Measurements from ENCODE around the gene AQP3.
"Not testable (repeated sequence)": the region's sequence is repeated elsewhere in the genome, so short reads cannot be mapped to it uniquely, and the experiment has no call there.

The AQP3 gene

DNA sequence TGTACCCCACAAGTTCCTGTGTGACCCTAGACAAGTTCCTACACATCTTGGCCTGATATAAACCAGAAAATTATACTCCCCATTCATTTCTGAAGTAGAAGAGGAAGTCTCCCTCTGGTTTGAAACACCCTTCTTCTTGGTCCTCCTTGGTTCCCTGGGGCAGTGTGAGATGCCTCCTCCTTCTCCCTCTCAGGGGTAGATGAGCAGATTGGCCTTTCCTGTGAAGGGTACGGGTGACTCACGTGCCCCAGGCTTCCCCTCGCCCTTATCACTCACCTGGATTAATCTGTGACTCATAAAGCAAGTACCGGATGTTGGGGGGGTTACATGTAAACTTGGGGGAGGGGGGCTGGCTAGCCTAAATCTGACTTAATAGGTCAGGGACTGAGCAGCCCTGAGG is 11.1 kb upstream of the AQP3 start:
- peaks cover 20% of the 10 kb centered on the region for H3K36me3 ChIP-seq (ENCODE audit: insufficient read depth, low read length)
- no peak overlapping the region for H2AFZ ChIP-seq (ENCODE audit: low read depth, low read length)
- no peak overlapping the region for H3K4me3 ChIP-seq (ENCODE audit: low read length)
- no peaks in the 10 kb centered on the region for H3K4me1 ChIP-seq (ENCODE audit: insufficient read depth, low read length)
- no peaks in the 10 kb centered on the region for H3K27me3 ChIP-seq (ENCODE audit: insufficient read depth, low read length)
- H3K9me3 ChIP-seq (ENCODE audit: low read length) = no peaks in the 10 kb centered on the region

- Histone ChIP-seq H3K4me3 (ENCODE audit: low read length) (no peak overlapping the region), H3K4me1 (ENCODE audit: insufficient read depth, low read length) (peaks cover 3% of the 10 kb centered on the region), H3K36me3 (ENCODE audit: insufficient read depth, low read length) (no peaks in the 10 kb centered on the region), H3K27me3 (ENCODE audit: insufficient read depth, low read length) (no peaks in the 10 kb centered on the region), H3K9me3 (ENCODE audit: low read length) (no peaks in the 10 kb centered on the region), H2AFZ (ENCODE audit: low read depth, low read length) (no peak overlapping the region)
These were observed 8.6 kb upstream of the AQP3 start for GRCh38 chr9:33455945-33456344.

DNA sequence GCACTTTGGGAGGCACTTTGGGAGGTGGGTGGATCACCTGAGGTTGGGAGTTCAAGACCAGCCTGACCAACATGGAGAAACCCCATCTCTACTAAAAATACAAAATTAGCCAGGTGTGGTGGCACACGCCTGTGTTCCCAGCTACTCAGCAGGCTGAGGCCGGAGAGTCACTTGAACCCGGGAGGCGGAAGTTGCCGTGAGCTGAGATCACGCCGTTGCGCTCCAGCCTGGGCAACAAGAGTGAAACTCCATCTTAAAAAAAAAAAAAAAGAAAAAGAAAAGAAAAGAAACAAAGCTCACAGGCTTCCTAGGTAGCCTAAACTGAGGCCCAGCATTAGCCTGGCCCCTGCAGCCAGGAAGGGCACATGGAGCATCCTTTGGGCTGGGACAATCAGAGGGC is 8.1 kb upstream of the AQP3 start:
- not testable (repeated sequence) for H3K27me3 ChIP-seq (ENCODE audit: insufficient read depth, low read length); H2AFZ ChIP-seq (ENCODE audit: low read depth, low read length); H3K4me1 ChIP-seq (ENCODE audit: insufficient read depth, low read length); H3K36me3 ChIP-seq (ENCODE audit: insufficient read depth, low read length); H3K4me3 ChIP-seq (ENCODE audit: low read length); H3K9me3 ChIP-seq (ENCODE audit: low read length)

- not testable (repeated sequence) for H3K27me3 ChIP-seq (ENCODE audit: insufficient read depth, low read length)
These were observed 7.3 kb upstream of the AQP3 start for GRCh38 chr9:33454661-33455026.

GRCh38 chr9:33453999-33454660 is 6.7 kb upstream of the AQP3 start:
- H3K36me3 ChIP-seq (ENCODE audit: insufficient read depth, low read length) = no peaks in the 10 kb centered on the region
- H3K4me1 ChIP-seq (ENCODE audit: insufficient read depth, low read length) = peaks cover 3% of the 10 kb centered on the region
- no peak overlapping the region for H2AFZ ChIP-seq (ENCODE audit: low read depth, low read length)
- H3K27me3 ChIP-seq (ENCODE audit: insufficient read depth, low read length) = no peaks in the 10 kb centered on the region
- no peaks in the 10 kb centered on the region for H3K9me3 ChIP-seq (ENCODE audit: low read length)
- no peak overlapping the region for H3K4me3 ChIP-seq (ENCODE audit: low read length)

More at GRCh38 chr9:33454661-33455026, 7.3 kb upstream of the AQP3 start:
- H3K36me3 ChIP-seq (ENCODE audit: insufficient read depth, low read length); H3K9me3 ChIP-seq (ENCODE audit: low read length); H2AFZ ChIP-seq (ENCODE audit: low read depth, low read length); H3K4me1 ChIP-seq (ENCODE audit: insufficient read depth, low read length); H3K4me3 ChIP-seq (ENCODE audit: low read length): not testable (repeated sequence)

- Histone ChIP-seq H3K27me3 (ENCODE audit: insufficient read depth, low read length) (no peaks in the 10 kb centered on the region), H3K9me3 (ENCODE audit: low read length) (no peaks in the 10 kb centered on the region), H3K36me3 (ENCODE audit: insufficient read depth, low read length) (no peaks in the 10 kb centered on the region), H2AFZ (ENCODE audit: low read depth, low read length) (no peak overlapping the region), H3K4me3 (ENCODE audit: low read length) (no peak overlapping the region), H3K4me1 (ENCODE audit: insufficient read depth, low read length) (peaks cover 3% of the 10 kb centered on the region)
These were observed 6.0 kb upstream of the AQP3 start for GRCh38 chr9:33453286-33453860.

DNA sequence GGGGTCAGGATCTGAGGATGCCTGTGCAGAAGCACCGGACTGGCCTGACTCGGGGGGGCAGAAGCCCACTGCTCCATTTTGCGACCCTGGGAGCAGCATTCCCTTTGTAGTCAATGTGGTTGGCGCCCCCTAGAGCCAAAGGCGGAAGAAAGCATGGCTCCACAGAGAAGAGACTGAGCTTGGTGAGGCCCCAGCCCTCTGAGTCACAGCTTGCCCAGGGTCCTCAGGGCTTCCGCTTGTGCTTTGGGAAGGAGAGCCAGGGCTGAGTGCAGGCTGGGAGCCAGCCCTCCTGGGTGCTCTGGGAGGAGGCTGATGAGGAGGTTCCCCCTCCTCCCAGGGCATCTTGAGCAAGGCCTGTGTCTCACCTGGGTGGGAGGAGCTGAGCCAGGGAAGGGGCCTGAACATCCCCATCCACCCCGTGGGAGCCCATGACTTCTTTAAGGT is 5.5 kb upstream of the AQP3 start:
- Histone ChIP-seq H3K4me1 (ENCODE audit: insufficient read depth, low read length) (peaks cover 5% of the 10 kb centered on the region), H3K4me3 (ENCODE audit: low read length) (no peak overlapping the region), H2AFZ (ENCODE audit: low read depth, low read length) (no peak overlapping the region), H3K27me3 (ENCODE audit: insufficient read depth, low read length) (peaks cover 3% of the 10 kb centered on the region), H3K9me3 (ENCODE audit: low read length) (no peaks in the 10 kb centered on the region), H3K36me3 (ENCODE audit: insufficient read depth, low read length) (no peaks in the 10 kb centered on the region)

DNA sequence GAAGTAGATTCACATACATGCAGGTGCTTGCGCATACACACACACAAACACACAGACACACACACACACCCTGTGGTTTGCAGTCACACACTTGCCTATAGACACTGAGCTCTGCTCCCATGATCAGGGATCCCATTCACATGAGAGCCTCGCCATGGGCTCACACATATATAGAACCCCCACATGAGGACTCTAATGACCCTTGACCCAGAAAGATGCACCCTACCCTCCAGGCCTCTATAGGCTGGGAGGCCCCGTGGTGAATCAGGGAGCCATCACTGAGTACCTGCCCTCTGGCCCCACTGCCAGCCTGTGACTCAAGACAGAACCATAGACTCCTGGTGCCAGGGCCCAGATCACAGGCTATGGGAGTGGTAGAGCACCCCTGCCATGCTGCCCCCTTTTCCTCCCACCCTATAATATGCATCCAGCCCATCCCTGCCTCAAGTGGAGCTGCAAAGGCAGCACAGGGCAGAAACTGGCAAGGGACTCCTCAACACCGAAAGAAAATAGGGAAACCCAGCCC is 3.3 kb upstream of the AQP3 start:
- peaks cover 14% of the 10 kb centered on the region for H3K27me3 ChIP-seq (ENCODE audit: insufficient read depth, low read length)

GRCh38 chr9:33449715-33450114 is 2.3 kb upstream of the AQP3 start:
- no peaks in the 10 kb centered on the region for H3K9me3 ChIP-seq (ENCODE audit: low read length)
- H3K36me3 ChIP-seq (ENCODE audit: insufficient read depth, low read length) = no peaks in the 10 kb centered on the region

More for the DNA sequence above, 3.3 kb upstream of the AQP3 start:
- H3K4me1 ChIP-seq (ENCODE audit: insufficient read depth, low read length) = peaks cover 17% of the 10 kb centered on the region
- H3K9me3 ChIP-seq (ENCODE audit: low read length) = no peaks in the 10 kb centered on the region
- no peak overlapping the region for H3K4me3 ChIP-seq (ENCODE audit: low read length)
- H2AFZ ChIP-seq (ENCODE audit: low read depth, low read length) = no peak overlapping the region
- no peaks in the 10 kb centered on the region for H3K36me3 ChIP-seq (ENCODE audit: insufficient read depth, low read length)

DNA sequence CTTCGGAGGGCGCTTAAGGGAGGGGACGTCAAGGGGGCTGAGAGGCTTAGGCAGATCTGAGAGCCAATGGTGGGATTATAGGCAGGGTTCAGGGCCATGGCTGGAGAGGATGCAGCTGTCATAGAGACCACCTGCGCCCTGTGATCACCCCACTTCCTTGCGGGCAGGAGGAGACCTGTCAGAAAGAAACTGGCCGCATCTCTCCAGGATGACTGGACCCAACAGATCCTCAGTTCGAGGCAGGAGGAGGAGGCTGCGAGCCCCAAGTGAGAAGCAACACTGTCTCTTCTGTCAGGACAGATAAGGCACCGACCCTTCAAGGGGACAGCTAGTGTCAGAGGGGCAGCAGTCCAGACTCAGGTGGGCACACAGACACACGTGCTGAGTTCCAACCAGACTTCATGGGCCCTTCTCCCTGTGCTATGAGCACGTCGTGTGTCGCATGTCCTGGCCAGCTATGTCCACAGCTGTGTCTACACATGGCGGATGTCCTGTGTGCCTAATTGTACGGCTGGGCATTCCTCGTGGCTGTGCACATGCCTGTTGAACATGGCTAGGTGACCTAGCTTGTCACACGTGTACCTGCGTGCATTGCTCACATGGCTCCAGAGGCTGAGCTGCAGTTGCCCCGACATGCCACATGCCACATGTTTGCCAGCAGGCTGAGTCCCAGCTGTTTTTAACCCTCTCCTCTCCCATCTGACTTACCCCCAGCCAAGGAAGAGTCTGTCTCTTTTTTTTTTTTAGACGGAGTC is 583 bp upstream of the AQP3 start:
- no peaks in the 10 kb centered on the region for H3K36me3 ChIP-seq (ENCODE audit: insufficient read depth, low read length)
- H3K4me3 ChIP-seq (ENCODE audit: low read length) = peak overlapping the region; percentile 28
- peaks cover 28% of the 10 kb centered on the region for H3K27me3 ChIP-seq (ENCODE audit: insufficient read depth, low read length)
- H3K9me3 ChIP-seq (ENCODE audit: low read length) = no peaks in the 10 kb centered on the region
- peak overlapping the region; percentile 41 for H2AFZ ChIP-seq (ENCODE audit: low read depth, low read length)
- peaks cover 16% of the 10 kb centered on the region for H3K4me1 ChIP-seq (ENCODE audit: insufficient read depth, low read length)

More at GRCh38 chr9:33449715-33450114, 2.3 kb upstream of the AQP3 start:
- no peak overlapping the region for H3K4me3 ChIP-seq (ENCODE audit: low read length)
- peaks cover 22% of the 10 kb centered on the region for H3K27me3 ChIP-seq (ENCODE audit: insufficient read depth, low read length)
- H2AFZ ChIP-seq (ENCODE audit: low read depth, low read length) = no peak overlapping the region
- H3K4me1 ChIP-seq (ENCODE audit: insufficient read depth, low read length) = peaks cover 17% of the 10 kb centered on the region

- peak overlapping the region; percentile 41 for H2AFZ ChIP-seq (ENCODE audit: low read depth, low read length)
- H3K27me3 ChIP-seq (ENCODE audit: insufficient read depth, low read length) = peaks cover 28% of the 10 kb centered on the region
- H3K4me3 ChIP-seq (ENCODE audit: low read length) = peak overlapping the region; percentile 36
- H3K36me3 ChIP-seq (ENCODE audit: insufficient read depth, low read length) = no peaks in the 10 kb centered on the region
- H3K9me3 ChIP-seq (ENCODE audit: low read length) = no peaks in the 10 kb centered on the region
- H3K4me1 ChIP-seq (ENCODE audit: insufficient read depth, low read length) = peaks cover 14% of the 10 kb centered on the region
These were observed 1.0 kb downstream of the AQP3 start for GRCh38 chr9:33446240-33446945.

DNA sequence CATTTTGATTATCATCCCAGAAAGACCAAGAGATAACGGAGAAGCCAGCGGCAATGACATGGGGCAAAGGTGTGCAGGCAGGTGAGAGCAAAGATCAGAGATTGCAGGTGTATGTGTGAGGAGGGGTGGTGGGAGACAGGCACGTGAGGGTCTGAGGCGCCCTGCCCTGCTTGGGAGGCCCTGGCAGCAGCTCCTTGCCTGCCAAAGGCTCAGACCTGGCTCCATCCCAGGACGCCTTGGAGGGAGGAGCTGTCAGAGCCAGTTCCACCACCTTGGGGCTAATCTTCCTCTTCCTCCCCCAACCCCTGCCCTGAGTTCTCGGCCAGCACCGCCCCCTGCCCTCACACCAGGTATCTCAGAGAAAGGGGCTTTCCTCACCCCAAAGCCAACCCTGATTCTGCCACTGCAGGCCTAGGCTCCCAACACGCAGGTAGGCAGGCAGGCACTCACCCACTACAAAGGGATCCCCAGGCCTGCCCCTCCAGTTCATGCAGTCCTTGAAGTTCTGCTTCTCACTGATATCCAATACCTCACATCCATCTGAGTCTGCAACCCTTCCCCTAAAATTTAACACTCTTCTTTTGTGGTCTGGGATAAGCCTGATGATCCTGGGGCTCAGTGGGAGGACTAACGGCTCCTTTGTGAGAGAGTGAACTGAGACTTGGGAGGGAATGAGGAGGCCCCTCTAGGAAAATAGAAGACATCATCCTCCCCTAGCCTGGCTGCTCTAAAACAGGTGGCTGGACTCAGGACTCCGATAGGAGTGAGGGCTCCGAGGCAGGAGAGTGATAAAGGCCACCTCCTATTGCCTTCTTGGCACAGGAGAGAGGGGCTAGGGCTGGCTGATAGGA is 1.8 kb downstream of the AQP3 start:
- Histone ChIP-seq H3K4me1 (ENCODE audit: insufficient read depth, low read length) (peaks cover 14% of the 10 kb centered on the region), H3K9me3 (ENCODE audit: low read length) (no peaks in the 10 kb centered on the region), H3K27me3 (ENCODE audit: insufficient read depth, low read length) (peaks cover 28% of the 10 kb centered on the region), H3K4me3 (ENCODE audit: low read length) (no peak overlapping the region), H2AFZ (ENCODE audit: low read depth, low read length) (no peak overlapping the region), H3K36me3 (ENCODE audit: insufficient read depth, low read length) (no peaks in the 10 kb centered on the region)

All from neuron (in vitro differentiated cells).